GM20000 (cell line): Measurements from ENCODE around the gene TTLL5.
A peak's percentile ranks its signal among the peaks of the same experiment; 100 is the strongest.

ENCODE experiments used
- DNase-seq: peaks from one replicate; pipeline ENCODE4 v3.0.0; 2012; ENCODE audit warnings: low spot score
- CTCF ChIP-seq: IDR thresholded peaks from 2 replicates; pipeline ENCODE4 v1.5.1; 2012; ENCODE audit warnings: mild to moderate bottlenecking, control low read depth; ENCODE audit errors: extremely low read depth, missing control alignments

TTLL5 gene

GRCh38 chr14:75824318-75824717, 163.3 kb downstream of the TTLL5 start:
- no peak for DNase-seq
- no peak for TF ChIP-seq CTCF

DNA sequence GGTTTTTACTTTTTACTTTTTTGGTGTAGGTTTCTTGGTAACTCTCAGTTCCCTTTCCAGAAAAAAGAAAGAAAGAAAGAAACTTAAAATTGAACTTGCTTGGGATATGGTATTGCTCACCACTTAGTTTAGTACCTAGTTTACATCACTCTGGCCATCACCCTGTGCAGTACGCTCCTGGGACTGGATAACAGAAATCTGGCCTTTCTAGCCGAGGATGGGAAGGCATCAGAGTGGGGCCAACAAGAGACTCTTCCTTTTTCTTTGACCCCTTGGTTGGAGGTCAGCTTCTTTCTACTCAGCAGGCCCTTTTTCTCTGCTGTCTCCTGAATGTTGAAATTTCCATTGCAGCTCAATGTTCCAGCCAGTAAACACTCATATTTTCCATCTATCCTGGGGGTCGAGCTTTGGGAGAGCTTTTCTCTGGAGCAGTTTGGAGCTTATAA, 164.1 kb downstream of the TTLL5 start:
- DNase-seq, result peak; percentile 13
- TF ChIP-seq CTCF, result no peak

- no peak for TF ChIP-seq CTCF
- DNase-seq, result no peak
Observed at GRCh38 chr14:75826599-75826998, 165.6 kb downstream of the TTLL5 start.

DNA sequence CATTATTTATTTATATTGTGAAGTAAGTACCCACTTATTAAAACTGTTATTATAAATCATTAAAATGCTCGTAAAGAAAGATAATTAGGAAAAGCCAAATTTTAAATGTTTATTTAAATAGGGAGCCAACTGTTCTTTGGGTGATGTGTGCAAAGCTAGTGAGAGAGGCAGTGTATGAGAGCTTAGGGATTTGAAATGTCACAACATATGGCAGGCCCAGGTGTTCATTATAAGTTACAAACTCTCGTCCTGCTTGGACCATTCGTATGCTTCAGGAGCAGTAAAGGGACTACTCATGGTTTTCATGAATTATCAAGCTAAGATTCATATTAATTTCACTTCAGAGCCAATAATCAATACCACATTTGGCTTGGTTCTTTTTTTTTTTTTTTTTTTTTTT, 166.3 kb downstream of the TTLL5 start:
- no peak for DNase-seq
- TF ChIP-seq CTCF, result no peak

- TF ChIP-seq CTCF, result no peak
- DNase-seq, result no peak
Observed at GRCh38 chr14:75829316-75829715, 168.3 kb downstream of the TTLL5 start.

DNA sequence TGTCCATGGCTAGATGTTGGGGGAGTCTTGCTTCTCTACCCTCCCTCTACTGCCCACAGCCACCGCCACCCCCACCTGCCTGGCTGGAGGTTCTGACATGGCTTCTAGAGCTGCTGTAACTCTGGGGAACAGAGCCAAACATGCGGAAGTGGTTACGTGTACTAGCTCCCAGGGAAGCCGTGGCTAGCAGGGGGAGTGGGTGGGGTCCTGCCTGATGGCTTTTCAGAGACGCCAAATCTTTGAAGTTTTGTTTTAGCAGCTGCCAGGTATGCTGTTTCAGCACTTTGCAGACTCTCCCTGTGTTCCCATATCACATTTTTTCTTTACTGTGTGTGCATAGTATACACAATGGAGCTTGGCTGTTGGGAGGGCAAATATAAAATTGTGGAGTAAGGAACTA, 170.4 kb downstream of the TTLL5 start:
- DNase-seq, result no peak

GRCh38 chr14:75831952-75832351, 170.9 kb downstream of the TTLL5 start:
- no peak for DNase-seq
- TF ChIP-seq CTCF, result no peak

More for the DNA sequence above, 170.4 kb downstream of the TTLL5 start:
- TF ChIP-seq CTCF, result no peak
